NCI-H2107 treated with DMSO at 0.1 percent for 48 hours (cell line): ENCODE measurements around the gene ATP6V0A4.
A peak's percentile ranks its signal among the peaks of the same experiment; 100 is the strongest.
"Not testable (repeated sequence)": the region's sequence is repeated elsewhere in the genome, so short reads cannot be mapped to it uniquely, and the experiment has no call there.

Source experiments
- DNase-seq: peaks from one replicate; lab custom pipeline; 2025; ENCODE audit not compliant: unreplicated experiment; lab: John Stamatoyannopoulos, UW

ATP6V0A4 gene

DNA sequence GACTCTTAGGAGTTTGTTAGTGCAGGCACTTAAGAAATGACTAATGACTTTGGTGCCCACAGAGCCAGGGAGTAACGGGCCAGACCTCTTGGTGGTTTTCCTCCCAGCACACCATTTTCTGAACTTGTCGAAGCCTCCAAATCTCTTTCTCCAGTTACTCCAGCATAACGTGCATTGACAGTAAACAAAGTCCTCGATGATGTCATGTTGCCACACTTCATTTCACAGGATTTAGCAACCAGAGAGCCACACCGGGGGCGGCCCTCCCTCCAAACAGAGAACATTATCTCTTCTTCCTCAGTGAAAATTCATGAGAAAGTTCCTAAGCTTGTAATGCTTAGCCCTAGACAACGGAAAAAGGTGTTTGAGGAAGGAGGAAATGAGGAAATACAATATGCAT is 92.8 kb downstream of the ATP6V0A4 start:
- peak; percentile 11 for DNase-seq

DNA sequence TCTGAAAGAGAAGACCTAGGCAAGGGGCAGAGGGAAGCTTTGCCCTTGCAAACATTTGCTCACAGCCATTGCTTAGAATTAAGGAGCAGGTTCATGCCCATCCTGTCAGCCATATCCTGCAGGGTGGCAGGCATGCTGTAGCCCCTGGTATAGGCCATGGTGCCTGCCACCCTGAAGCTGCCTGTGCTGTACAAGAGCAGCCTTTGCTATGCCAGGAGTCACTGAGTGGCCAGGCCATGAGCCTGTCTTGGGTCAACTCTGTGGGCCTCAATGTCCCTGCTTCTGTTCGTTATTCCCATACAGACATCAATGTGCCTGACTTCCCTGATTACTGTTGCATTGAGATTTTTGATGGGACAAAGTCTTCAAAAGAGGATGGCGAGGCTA is 96.5 kb downstream of the ATP6V0A4 start:
- DNase-seq: no peak

DNA sequence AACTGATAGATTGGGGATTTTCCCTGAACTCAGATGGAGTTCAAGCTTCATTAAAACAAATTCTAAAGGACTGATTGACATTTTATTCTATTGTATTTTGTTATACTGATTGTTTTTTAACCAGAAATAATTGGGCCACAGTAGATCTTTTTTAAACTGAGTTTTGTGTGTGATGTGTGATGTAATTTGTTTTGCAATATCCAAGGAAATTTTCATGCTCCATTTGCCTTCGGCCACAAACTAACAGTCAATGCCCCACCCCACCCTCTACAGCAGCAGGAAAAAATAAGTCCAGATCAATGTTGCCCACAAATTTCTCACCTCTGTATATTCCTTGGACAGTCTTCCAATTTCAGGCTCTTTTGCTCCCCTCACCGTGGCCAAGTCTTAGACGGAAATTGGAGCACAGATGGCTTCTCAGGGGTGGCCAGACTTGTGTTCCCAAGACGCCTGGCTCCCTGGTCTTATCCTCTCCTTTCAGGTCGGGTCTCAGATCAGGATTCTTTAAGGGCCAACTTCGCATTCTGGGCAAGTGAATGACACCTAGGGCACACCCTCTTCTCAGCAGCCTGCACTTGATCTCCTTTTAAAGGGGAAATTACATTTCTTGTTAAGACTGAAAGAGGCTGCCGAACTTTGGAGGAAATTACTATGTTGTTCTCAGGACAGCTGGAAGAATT is 97.0 kb downstream of the ATP6V0A4 start, which contains the start of gene SVOPL:
Gene SVOPL, minus strand, starts transcription at position 506 of the 680 bp plus-strand sequence. CDS start 22,317 bp downstream, outside the sequence.
- no peak for DNase-seq

DNA sequence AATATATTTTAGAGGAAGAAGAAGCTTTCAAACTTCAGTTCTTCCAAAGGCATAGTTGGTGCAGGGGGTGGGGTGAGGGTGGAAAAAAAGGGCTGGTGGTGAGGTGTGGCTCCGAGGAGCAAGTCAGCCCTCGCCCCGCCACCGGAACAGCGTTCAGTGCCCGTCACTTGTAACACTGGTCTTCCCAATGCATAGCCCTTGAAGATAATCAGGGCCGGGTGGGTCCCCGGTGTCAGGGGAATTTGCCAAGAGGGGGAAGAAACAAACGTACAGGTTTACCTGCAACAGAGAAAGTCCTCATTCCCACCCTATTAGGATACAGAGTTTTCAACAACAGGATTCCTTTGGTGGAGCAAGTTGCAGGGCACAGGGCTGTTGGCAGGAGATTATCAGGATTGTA is 98.3 kb downstream of the ATP6V0A4 start:
- DNase-seq: no peak

DNA sequence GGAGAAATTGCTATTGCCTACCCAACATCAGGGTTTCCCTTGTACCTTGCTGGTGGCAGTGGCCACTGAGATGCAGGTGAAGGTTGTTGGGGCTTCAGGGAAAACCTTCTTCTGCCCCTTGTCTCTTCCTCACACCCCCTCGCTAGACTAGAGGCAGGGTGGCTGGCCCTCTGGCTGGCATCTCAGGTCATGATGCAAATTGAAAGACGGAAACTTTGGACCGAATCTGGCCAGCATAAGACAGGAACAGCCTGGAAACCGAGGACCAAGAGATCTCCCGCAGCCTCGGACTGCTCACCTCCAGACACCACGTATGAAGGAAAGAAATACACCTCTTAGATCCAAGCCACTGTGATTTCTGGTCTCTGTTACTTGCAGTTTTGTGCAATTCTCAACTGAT is 99.7 kb downstream of the ATP6V0A4 start:
- no peak for DNase-seq

DNA sequence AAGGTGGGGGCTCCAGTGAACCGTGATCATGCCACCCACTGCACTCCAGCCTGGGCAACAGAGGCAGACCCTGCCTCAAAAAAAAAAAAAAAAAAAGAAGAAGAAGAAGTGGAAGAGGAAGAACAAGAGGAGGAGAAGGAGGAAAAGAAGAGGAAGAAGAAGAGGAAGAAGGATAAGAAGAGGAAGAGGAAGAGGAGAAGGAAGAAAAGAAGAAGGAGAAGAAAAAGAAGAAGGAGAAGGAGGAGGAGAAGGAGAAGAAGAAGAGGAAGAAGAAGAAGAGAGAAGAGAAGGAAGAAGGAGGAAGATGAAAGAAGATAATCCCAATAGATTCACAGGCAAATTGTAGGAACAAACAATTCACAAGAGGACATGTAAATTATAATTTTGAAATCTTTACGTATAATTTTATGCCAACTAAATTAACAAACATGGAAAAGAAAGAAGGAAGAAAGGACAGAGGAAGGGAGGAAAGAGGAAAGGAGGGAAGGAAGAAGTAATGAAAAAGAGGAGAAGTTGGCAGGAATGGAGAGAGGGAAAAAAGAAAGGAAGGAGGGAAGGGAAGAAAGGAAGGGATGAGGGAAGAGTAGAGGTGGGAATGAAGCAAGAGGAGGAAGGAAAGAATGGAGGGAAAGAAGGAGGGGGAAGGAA is 100.3 kb downstream of the ATP6V0A4 start:
- DNase-seq: no peak

DNA sequence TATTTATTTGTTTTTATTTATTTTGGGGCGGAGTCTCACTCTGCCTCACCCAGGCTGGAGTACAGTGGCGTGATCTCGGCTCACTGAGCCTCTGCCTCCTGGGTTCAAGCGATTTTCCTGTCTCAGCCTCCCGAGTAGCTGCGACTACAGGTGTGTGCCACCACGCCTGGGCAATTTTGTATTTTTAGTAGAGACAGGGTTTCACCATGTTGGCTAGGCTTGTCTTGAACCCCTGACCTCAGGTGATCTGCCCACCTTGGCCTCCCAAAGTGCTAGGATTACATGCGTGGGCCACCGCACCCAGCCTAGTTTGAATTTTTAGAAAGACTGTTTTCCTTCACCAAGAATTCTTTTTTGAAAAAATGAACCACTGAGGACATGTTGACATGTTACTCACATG is 102.2 kb downstream of the ATP6V0A4 start:
- DNase-seq: not testable (repeated sequence)

DNA sequence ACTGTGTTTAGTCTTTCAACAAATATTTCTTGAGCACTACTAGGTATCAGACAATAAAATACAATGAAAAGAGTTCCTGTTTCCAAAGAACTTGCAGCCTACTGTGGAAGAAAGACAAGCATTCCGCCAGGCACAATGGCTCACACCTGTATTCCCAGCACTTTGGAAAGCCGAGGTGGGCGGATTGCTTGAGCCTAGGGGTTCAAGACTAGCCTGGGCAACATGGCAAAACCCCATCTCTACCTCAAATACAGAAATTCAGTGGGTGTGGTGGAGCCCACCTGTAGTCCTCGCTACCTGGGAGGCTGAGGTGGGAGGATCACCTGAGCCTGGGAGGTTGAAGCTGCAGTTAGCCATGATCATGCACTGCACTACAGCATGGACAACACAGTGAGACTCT is 102.9 kb downstream of the ATP6V0A4 start:
- DNase-seq: no peak

DNA sequence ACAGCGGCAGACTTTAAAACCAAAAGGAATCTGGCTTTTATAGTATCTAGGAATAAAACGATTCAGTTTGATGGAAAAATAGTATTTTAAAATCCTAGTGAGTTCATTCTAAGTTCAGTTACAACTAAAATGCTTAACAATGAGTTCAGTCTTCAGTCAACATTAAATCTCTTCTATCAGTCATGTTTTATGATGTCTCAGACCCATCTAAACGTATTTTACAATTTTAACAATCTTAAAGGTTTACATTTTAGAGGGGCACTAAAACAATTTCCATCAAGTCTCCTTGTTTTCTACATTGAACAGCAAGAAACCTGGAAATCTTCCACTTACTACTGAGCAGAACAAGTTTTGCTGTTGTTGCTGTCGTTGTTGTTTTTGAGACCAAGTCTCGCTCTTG is 106.8 kb downstream of the ATP6V0A4 start:
- no peak for DNase-seq

DNA sequence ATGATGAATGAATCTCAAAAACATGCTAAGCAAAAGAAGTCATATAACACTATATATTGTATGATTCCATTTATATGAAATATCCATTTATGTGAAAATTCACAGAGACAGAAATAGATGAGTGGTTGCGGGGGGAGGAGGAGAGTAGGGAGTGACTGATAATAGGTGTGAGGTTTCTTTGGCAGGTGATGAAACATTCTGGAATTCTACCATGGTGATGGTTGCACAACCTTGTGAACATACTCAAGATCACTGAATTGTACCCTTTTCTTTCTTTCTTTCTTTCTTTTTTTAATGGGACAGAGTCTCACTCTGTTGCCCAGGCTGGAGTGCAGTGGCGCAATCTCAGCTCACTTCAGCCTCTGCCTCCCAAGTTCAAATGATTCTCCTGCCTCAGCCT is 107.5 kb downstream of the ATP6V0A4 start:
- DNase-seq: no peak

DNA sequence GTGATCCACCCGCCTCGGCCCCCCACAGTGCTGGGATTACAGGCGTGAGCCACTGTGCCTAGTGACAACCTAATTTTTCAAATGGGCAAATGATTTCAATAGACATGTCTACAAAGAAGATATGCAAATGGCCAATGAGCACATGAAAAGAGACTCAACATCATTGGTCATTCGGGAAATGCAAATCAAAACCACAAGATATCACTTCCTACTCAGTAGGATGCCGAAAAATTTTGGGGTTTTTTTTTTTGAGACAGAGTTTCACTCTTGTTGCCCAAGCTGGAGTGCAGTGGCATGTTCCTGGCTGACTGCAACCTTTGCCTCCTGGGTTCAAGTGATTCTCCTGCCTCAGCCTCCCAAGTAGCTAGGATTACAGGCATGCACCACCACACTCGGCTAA is 110.0 kb downstream of the ATP6V0A4 start:
- not testable (repeated sequence) for DNase-seq

DNA sequence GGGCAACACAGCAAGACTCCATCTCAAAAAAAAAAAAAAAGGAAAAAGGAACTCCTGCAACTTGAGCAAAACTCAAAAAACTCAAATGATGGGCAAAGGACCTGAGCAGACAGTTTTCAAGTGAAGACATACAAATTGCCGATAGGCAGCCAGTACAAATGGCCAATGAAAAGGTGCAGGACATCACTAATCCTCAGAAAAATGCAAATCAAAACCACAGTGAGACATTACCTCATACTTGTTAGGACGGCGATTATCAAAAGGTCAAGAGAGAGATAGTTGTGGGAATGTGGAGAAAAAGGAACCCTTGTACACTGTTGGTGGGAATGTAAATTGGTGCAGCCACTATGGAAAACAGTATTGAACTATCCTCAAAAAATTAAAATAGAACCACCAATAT is 113.7 kb downstream of the ATP6V0A4 start:
- DNase-seq: no peak

DNA sequence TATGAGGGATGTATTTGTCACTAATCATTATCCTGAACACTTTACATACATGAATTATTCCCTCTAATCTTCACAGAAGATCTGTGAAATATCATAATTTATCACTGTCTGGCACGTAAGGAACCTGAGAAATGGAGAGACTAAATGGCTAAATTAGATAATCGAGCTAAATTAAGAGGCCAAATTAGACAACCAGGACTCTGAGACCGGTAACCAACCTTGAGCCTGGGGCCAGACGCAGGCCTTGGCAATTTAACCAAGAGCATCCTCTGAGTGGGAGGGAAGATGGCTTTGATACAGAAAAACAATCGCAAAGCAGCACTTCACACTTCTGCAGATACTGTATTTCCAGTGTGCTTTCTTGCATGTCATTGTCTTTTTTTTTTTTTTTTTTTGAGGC is 118.2 kb downstream of the ATP6V0A4 start:
- DNase-seq: no peak

DNA sequence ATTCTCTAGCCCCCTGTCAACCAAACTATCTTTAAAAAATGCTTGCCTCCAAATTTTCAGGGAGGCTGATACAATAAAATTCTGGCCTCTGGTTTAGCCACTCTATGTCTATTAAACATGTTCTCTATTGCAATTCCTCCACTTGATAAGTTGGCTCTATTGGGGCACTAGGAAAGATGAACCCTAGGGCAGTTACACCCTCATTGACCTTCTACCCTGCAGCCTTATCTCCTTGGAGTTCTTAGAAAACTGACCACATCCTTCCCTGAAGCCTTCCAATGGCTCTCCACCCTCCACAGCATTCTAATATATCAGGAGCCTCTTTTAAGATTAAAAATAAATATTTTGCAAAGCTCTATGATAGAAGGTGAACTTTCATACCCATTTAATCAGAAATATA is 127.4 kb downstream of the ATP6V0A4 start:
- DNase-seq: no peak

DNA sequence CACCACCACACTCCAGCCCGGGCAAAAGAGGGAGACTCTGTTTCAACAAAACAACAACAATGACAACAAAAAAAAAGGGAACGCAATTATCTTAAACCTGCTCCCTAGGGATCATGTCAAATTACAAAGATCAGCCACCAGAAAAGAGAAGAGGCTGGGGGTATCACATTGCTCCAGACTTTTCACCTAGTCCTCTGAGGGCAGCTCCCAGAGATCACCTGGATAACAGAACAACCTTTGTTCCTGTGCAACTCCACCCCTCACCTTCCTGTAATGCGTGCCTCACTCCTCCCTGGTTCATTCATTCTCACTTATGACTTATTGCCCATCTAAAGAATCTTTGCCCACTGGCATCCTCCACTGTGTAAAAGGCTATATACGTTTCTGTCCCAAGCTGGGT is 128.6 kb downstream of the ATP6V0A4 start:
- peak; percentile 97 for DNase-seq

DNA sequence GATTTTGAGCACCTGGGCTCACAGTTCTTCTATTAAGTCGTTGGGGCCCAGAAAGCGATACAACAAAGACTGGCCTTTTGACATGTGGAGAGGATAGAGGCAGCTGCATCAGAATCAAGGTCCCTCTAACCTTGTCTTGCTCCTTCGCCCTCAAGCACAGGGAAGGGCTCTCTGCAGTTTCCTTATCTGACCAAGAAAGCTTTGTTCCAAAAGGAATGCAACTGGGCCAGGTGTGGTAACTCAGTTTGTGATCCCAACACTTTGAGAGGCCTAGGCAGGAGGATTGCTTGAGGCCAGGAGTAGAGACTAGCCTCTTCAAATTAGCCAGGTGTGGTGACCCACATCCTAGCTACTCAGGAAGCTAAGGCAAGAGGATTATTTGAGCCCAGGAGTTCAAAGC is 129.1 kb downstream of the ATP6V0A4 start:
- DNase-seq: no peak

DNA sequence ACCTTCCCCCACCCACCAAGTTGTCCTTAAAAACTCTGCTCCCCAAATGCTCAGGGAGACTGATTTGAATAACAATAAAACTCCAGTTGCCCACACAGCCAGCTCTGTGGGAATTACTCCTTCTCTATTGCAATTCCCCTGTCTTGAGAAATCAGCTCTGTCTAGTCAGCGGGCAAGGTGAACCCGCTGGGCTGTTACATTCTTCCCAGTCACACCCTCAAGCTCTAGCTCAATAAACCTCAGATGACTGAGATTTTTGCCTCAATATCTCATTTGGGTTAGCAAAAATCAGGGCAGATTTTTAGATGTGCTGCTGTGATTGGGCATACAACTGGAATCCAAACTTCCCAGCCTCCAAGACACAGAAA is 129.8 kb downstream of the ATP6V0A4 start:
- no peak for DNase-seq

DNA sequence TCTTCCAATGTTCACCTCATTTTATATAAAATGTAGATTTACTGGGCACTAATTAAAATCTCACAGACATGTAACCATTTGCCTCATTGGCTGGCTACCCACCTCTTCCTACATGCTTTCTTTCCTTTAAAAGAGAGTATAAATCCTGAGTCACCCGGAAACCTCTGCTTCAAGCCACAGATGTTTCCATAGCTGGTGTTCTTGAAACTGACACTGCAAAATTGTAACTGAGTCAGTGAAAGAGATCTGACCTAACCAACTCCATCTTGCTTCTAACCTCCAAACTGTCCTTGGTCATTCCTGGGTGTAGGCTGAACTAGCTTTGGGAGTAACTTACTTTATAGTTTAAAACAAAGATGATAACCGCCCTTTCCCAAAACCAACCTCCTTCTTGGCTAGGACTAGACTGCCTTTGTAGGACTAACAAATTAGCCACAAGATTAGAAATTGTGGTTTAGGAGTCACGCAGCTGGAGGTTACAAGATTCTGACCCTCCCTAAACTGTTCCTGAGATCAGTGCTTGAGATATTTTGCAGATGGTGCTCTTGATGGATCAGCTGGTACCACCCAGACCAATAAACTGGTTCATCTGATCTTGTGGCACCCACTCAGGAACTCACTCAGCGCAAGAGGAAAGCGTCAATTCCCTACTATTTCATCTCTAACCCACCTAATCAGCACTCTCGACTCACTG is 130.3 kb downstream of the ATP6V0A4 start:
- no peak for DNase-seq

DNA sequence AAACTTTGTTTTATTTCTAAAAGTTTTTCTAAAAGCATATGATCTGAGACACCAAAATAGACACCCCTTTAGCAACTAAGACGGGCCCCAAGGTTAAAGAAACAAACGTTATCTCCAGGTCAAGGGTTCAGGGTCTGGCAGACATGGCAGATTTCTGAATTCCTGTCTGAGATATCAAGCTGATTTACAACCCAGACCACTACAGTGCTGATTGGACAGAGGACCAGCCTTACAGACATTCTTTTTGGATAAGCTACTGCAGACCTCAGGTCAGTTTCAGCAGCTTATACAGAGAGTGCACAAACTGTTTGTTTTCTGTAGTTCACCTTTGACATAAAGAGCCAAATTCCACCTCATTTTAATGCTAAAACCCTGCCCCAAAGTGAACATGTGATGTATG is 131.6 kb downstream of the ATP6V0A4 start:
- DNase-seq: no peak

DNA sequence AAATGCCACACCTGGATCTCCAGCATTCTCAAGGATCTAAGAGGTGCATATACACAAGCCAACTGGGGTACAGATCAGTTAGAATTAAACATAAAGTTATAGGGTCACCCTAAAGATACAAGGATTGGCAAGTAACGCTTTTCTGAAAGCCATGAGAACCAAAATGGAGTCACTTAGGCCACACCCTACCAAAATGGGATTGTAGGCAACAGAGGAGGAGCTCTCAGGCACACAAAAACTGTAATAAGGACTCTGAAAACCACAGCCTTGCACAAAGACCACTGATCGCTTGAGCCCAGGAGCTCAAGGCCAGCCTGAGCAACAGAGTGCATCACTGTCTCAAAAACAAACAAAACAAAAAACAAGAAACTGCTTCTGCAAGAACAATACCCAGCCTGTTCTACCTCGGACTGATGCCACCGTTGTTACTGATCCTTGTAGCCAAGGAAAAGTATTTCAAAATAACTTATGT is 132.3 kb downstream of the ATP6V0A4 start:
- DNase-seq: no peak

DNA sequence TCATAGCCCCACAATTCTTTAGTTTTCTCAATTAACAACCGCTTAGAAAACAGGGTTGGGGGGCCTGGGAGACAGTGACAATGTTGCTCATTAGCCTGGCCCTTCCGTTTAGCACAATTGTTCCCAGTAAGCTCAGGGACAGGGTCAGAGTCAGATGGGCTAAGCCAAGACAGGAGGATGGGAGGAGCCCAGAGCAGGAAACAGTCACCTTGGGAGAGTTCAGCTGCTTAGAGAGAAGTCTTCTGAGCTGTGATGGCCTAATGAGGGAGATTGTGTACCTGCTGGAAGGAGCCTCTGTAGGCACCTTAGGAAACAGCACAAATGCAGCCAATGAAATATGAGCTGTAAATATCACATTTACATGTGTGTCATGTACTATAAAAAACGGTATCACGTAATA is 132.7 kb downstream of the ATP6V0A4 start:
- no peak for DNase-seq
